Hepatocyte (in vitro differentiated cells): ENCODE results near the gene PHACTR1.

Source experiments
- EZH2 ChIP-seq: fragments of 200-600 bp; sonication (generic); IDR thresholded peaks from 2 replicates; pipeline ENCODE4 v1.6.1; 2016; ENCODE audit warnings: antibody characterized with exemption, mild to moderate bottlenecking, borderline replicate concordance
- EZH2phosphoT487 ChIP-seq: fragments of 200-600 bp; sonication (generic); IDR thresholded peaks from one replicate; pipeline ENCODE4 v1.6.1; 2018; ENCODE audit warnings: antibody characterized with exemption, mild to moderate bottlenecking, low read depth, moderate library complexity; ENCODE audit not compliant: unreplicated experiment, severe bottlenecking
- TF ChIP-seq, protein P1 (sequence below): fragments of 200-600 bp; sonication (generic); IDR thresholded peaks from 2 replicates; pipeline ENCODE4 v1.5.1; 2016; ENCODE audit warnings: antibody characterized with exemption, mild to moderate bottlenecking; ENCODE audit not compliant: poor library complexity

DNA sequence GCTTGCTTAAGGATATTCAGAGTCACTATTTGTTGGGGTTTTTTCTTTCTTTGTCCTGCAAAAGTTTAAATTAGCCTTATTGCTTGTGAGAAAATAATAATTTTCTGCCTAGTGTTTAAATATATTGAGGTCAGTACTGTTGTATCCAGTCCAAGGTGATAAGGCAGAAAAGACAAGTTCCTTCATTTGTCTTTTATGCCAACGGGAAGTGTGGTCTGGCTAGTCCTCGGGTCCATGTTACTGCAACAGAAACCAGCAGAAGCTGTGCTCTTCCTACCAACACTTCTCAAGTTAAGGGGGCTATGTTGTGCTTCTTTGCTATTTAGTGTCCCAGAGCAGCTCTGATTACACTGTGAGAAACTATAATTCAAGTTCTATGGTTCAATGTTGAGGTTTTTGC is 310.6 kb downstream of the PHACTR1 start:
- TF ChIP-seq, protein P1, sequence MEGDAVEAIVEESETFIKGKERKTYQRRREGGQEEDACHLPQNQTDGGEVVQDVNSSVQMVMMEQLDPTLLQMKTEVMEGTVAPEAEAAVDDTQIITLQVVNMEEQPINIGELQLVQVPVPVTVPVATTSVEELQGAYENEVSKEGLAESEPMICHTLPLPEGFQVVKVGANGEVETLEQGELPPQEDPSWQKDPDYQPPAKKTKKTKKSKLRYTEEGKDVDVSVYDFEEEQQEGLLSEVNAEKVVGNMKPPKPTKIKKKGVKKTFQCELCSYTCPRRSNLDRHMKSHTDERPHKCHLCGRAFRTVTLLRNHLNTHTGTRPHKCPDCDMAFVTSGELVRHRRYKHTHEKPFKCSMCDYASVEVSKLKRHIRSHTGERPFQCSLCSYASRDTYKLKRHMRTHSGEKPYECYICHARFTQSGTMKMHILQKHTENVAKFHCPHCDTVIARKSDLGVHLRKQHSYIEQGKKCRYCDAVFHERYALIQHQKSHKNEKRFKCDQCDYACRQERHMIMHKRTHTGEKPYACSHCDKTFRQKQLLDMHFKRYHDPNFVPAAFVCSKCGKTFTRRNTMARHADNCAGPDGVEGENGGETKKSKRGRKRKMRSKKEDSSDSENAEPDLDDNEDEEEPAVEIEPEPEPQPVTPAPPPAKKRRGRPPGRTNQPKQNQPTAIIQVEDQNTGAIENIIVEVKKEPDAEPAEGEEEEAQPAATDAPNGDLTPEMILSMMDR, result no peak
- TF ChIP-seq EZH2 (no peak), EZH2phosphoT487 (no peak)
